Measurements from ENCODE around the gene HGD.

GRCh38 chr3:120730576-120731542, 48.8 kb upstream of the HGD start:
- TF ChIP-seq CTCF (IDR thresholded peaks at IDR 0.05) (no peak), ZFX (IDR thresholded peaks at IDR 0.05; ENCODE audit: borderline replicate concordance) (no peak)

Data from 22Rv1 (cell line).